WTC11 (cell line): ENCODE measurements around the gene CD34.

ENCODE experiments used
- TF ChIP-seq, protein P1 (sequence below): sonication (generic); formaldehyde crosslinking; IDR thresholded peaks from 2 replicates; pipeline ENCODE4 v1.8.1; 2023; ENCODE audit warnings: mild to moderate bottlenecking, missing genetic modification reagents, borderline replicate concordance
- TF ChIP-seq, protein P2 (sequence below): sonication (generic); formaldehyde crosslinking; IDR thresholded peaks from 2 replicates; pipeline ENCODE4 v1.8.1; 2023; ENCODE audit warnings: mild to moderate bottlenecking, missing genetic modification reagents, moderate library complexity

DNA sequence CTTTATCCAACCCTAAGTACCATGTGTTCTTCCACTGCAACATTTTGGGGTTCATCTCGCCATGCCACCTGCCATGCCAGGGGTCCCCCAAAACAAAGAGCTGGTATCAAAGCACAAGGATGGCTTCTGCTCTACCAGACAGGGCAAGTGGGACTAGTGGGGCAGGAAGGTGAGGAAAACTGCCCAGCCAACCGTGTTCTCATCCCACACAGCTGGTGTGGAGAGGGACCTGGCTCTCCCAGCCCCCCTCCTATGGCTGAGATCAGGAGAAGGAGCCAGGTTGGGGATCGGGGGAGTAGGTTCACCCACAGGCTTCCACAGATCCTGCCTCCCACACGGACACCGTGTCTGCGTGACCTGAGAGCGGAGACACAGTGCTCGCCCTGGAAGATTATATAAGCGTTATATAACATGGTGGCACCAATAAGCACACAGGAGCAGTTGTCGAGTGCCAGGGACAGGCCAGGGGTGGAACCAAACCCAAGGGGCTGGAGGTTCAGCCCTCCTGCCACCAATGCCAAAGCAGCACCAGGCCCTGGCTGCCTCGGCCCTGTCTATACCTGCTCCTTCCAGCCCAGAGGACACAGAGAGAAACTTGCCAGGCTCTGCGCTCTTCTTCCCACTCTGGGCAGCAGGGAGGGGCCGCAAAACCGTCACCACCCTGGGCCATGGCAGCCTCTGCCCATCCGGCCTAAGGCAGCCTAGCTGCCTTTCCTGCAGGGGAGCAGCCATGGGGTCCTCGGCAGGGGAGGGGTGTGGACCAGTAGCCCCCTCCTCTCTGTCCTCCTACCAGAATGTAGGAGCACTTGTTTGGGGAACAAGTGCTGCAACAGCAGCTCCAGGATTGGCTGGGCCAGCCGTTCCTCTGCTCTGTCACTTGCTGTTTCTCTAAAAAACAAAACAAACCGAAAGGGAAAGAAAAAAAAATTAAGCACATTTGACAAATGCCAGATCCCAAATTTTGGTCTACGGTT, 43.5 kb downstream of the CD34 start:
- TF ChIP-seq, protein P1, sequence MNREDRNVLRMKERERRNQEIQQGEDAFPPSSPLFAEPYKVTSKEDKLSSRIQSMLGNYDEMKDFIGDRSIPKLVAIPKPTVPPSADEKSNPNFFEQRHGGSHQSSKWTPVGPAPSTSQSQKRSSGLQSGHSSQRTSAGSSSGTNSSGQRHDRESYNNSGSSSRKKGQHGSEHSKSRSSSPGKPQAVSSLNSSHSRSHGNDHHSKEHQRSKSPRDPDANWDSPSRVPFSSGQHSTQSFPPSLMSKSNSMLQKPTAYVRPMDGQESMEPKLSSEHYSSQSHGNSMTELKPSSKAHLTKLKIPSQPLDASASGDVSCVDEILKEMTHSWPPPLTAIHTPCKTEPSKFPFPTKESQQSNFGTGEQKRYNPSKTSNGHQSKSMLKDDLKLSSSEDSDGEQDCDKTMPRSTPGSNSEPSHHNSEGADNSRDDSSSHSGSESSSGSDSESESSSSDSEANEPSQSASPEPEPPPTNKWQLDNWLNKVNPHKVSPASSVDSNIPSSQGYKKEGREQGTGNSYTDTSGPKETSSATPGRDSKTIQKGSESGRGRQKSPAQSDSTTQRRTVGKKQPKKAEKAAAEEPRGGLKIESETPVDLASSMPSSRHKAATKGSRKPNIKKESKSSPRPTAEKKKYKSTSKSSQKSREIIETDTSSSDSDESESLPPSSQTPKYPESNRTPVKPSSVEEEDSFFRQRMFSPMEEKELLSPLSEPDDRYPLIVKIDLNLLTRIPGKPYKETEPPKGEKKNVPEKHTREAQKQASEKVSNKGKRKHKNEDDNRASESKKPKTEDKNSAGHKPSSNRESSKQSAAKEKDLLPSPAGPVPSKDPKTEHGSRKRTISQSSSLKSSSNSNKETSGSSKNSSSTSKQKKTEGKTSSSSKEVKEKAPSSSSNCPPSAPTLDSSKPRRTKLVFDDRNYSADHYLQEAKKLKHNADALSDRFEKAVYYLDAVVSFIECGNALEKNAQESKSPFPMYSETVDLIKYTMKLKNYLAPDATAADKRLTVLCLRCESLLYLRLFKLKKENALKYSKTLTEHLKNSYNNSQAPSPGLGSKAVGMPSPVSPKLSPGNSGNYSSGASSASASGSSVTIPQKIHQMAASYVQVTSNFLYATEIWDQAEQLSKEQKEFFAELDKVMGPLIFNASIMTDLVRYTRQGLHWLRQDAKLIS (CRISPR knock-in tag): no peak
- TF ChIP-seq, protein P2, sequence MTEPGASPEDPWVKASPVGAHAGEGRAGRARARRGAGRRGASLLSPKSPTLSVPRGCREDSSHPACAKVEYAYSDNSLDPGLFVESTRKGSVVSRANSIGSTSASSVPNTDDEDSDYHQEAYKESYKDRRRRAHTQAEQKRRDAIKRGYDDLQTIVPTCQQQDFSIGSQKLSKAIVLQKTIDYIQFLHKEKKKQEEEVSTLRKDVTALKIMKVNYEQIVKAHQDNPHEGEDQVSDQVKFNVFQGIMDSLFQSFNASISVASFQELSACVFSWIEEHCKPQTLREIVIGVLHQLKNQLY (CRISPR knock-in tag): no peak
